GM21423 (cell line): ENCODE data around the gene HNRNPH3.

ENCODE experiments used
- ATAC-seq: cut with Tn5 transposase; IDR thresholded peaks from one replicate; pipeline ENCODE4 v1.9.1; 2021; ENCODE audit warnings: mild to moderate bottlenecking, moderate library complexity; ENCODE audit not compliant: unreplicated experiment

HNRNPH3 gene

GRCh38 chr10:68371604-68372003 lies 39.7 kb downstream of the HNRNPH3 start:
- ATAC-seq = no peak

- no peak for ATAC-seq
Measured at GRCh38 chr10:68385740-68386139, 53.9 kb downstream of the HNRNPH3 start.
